Fibroblast of the conjunctiva (primary cell): ENCODE data around the gene BSND.

Source experiments
- DNase-seq: peaks from one replicate; pipeline ENCODE4 v3.0.0-alpha.2; 2010; ENCODE audit warnings: low read depth

The BSND gene

DNA sequence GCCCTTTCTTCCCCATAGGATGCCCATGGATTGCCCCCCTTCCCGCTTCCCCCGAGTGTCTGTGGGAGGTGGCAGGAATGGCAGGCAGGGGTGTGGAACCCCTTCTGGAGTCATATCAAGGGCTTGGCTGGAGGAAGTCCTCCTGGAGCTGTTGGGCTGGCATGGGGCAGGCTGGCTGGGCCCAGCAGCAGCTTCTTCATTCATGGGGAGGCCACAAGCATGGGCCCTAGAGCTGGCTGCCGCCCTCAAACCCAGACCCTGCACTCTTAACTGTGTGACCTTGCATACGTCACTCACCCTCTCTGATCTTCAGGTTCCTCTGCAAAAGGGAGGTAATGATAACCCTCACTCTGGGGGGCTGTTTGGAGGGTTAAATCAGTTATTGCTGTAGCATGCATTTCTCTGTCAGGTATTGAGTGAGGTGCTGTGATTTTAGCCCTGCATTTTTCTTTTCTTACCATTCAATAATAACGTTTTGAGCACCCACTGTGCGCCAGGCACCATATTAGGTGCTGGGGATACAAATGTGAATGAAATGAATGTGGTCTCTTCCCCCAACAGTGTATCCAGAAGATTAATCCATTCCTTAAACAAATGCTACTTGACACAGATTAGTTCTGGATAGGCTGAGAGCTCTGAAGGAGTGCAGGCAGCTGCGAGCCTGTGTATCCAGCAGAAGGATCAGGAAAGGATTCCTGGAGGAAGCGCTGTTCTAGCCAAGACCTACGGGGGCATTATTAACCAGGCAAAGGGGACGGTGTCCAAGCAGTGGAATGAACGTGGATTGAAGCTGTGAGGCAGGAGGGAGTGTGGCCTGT lies 49.9 kb downstream of the BSND start:
- no peak for DNase-seq

DNA sequence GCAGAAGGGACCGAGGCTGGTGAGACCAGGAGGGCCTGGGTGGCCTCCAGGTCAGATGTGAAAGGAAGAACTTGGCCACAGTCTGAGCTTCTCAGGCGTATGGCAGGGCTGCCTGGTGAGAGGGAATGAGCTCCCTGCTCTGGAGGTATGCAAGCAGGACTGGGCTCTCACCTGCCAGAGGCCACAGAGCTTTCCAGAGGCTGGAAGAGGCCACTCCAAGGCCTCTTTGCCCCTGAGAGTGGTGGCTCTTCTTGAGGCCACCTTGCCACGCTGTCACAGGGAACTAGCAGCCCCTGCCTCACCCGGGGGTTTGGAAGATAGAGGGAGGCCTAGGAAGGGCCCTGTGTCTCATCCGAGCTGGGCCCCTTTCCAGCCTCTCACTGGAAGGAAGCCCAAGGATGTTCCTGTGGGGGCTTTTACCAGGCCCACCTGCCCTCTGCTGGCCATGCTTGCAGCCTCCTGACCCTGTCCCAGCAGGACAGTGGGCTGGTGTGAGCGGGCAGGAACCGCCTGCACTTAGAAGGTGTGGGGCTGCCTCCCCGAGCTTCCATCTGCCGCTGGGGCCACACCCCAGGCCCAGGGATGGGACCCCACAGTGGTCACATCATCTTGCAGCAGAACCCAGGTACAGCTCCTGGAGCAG lies 50.7 kb downstream of the BSND start:
- DNase-seq, result no peak

DNA sequence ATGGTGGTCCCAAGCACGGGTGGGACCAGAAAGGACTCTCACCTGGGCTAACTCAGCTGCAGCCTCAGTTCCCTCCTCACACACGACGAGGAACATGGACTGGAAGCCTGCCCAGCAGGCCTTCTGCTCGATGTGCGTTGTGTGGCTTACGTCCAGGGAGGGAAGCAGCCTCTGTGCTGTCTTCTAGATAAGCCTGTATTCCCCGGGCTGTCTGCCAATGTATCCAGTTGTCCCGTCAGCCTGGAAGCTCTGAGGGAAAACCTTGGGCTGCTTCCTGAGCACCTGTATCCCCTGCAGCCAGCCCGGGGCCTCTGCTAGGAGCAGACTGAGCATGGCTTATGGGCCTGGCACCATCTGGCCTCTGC lies 51.2 kb downstream of the BSND start:
- no peak for DNase-seq

DNA sequence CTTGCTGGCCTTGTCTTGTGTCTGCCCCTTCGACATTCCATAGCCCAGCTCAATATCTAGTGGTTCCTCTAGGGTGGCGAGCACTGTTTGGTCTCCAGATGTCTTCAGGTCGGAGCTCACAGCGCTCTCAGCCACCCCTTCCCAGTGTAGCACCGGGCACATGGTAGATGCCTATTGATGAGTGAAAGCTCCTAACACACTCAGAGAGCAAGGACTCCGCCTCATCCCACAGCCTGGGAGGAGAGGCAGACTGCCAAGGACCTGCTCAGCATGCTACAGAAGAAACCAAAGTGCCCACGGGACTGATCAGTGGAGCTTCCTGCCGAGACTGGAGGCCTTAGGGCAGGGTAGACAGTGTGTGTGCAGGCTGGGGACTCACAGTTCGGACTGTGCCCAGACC lies 51.5 kb downstream of the BSND start:
- DNase-seq, result no peak

DNA sequence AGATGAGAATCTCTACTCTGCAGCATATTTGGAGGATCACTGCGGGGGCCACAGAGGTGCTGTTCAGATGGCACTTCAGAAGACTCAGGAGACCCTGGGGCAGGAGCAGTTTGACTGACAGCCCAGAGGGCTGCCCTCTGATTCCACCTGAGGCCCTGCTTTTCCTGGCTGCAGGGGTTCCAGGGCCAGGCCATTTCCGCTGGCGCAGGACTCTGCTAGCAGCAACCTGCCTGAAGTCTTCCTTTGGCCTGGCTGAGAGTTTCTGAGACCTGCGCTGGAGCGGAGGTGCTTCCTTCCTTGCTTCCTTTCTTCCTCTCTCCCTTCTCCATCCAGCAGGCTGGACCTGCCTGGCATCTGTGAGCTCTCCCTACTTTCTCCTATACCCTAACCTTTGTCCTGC lies 52.4 kb downstream of the BSND start:
- DNase-seq, result no peak

DNA sequence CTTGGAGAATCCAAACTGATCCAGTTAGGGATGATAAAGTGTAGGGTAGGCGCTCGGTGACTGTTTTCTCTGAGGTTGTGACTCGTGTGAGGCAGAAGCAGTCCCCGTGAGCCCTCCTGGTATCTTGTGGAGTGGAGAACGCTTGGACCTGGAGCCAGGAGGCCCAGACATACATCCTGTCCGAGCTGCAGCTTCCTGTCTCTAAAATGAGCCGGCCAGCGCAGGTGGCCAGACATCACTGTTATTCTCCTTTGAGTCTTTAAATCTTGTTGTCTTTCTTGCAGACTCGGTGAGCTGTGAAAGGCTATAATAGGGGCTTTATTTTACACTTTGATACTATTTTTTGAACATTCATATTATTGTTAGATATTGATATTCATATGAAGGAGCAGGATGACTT lies 52.9 kb downstream of the BSND start:
- no peak for DNase-seq

DNA sequence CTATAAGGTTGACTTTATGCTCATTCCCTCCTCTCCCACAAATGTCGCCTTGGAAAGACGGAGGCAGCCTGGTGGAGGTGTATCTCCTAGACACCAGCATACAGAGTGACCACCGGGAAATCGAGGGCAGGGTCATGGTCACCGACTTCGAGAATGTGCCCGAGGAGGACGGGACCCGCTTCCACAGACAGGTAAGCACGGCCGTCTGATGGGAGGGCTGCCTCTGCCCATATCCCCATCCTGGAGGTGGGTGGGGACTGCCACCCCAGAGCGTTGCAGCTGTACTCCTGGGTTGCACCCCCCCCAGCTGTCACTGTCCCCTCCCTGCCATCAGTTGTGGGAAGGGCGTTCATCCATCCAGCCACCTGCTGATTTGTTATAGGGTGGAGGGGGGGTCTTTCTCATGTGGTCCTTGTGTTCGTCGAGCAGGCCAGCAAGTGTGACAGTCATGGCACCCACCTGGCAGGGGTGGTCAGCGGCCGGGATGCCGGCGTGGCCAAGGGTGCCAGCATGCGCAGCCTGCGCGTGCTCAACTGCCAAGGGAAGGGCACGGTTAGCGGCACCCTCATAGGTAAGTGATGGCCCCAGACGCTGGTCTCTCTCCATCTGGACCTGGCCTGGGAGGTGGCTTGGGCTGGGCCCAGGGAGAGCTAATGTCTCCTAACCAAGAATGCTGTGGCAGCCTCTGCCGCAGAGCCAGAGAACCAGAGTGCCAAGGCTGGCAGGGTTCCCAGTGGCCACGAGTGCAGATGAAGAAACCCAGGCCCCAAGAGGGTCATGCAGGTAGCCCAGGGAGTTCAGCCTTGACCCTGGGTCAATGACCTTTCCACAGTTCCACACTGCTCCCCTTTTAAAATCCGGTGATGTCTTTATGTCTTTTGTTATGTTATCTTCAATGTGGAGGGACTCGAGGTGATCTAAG lies 53.7 kb downstream of the BSND start:
- DNase-seq, result no peak

DNA sequence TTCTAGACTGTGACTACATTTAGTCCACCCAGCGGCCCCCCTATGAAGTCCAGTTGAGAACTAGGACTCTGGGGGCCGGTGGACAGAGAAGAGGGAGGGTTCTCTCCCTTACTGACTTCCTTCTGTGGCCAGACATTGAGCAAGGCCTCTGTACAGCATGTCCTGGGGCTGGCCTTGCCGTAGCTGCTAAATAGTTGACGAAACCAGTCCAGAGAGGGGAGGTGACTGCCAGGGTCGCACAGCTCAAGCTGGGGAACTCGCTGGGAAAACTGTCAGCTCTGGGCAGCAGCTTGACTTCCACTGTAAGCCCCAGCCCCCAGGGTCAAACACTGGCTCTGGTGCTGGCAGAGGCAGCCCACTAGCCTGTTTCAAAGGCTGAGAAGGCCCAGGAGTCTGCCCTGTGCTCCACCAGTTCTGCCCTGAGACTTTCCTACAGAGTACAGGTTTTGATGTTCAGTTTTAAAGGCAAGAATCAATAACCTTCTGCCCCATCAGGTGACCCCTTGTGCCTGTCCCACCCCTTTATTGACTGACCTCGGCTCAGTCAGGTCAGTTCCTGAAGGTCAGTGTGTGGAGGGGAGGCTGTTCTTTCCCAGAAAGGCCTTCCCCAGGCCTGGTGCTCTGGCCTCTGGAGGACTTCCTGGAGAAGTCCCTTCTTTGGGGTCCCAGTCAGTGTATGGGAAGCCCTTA lies 54.7 kb downstream of the BSND start:
- DNase-seq, result no peak

DNA sequence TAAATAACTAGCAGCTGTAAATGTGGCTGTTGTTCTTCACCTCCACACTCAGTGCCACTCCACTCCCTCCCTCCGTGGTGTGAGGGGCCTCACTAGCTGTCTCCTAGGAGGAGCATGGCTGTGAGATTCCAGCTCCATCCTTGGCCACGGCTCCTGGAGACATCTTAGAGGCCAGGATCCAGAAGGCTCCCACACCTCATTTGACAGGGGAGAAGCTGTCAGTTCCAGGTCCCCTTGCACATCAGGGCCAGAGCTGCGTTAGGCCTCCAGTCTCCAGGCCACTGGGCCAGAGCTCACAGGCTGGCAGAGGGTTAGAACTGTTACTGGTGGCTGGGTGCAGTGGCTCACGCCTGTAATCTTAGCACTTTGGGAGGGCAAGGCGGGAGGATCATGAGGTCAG lies 55.7 kb downstream of the BSND start:
- DNase-seq, result no peak

DNA sequence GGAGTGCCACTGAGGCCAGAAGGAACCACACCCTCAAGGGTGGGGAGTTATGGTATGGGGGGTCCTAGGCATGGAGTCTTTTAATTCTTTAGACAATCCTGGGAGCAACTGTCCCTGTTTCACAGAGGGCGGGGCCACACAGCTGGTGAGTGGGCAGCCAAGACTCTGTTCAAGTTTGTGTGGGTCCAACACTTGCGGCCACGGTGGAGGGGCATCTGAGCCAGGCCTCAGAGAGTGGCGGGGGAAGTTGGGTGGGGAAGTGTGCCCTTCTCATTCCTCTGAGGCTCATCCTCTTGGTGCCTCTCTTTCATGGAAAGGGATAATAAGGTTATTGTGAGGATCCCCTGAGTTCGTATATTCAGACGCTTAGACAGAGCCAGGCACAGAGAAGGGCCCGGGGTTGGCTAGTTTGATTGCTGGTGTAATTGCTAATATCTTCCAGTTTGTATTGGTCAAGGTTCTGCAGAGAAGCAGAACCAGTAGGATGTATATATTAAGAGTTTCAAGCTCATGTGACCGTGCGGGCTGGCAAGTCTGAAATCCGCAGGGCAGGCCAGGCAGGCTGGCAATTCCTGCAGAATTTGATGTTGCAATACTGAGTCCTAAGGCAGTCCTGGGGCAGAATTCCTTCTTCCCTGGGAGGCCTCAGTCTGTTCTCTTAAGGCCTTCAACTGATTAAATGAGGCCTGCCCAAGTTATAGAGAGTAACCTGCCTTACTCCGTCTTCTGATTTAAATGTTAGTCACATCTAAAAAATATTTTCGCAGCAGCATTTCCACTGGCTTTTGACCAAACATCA lies 56.5 kb downstream of the BSND start:
- no peak for DNase-seq

DNA sequence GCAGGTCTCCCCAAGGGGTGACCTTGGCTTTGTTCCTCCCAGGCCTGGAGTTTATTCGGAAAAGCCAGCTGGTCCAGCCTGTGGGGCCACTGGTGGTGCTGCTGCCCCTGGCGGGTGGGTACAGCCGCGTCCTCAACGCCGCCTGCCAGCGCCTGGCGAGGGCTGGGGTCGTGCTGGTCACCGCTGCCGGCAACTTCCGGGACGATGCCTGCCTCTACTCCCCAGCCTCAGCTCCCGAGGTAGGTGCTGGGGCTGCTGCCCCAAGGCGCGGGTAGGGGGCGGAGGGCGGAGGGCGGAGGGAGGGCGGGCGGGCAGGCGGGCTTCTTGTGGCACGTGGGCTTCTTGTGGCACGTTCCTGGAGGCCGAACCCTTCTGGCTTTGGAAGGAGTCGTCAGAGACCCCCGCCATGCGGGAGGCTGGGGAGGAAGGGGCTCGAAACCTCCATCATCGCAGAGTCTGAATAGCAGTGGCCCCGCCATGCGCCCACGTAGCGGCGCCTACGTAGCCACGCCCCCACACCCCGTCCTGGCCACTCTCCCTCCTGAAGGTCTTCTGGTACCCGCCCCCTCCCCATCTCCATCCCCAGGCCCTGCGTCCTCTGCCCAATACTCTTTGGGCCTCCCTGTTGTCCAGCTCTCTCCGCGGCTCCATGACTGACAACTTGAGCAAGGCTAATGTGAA lies 57.4 kb downstream of the BSND start:
- DNase-seq, result no peak

DNA sequence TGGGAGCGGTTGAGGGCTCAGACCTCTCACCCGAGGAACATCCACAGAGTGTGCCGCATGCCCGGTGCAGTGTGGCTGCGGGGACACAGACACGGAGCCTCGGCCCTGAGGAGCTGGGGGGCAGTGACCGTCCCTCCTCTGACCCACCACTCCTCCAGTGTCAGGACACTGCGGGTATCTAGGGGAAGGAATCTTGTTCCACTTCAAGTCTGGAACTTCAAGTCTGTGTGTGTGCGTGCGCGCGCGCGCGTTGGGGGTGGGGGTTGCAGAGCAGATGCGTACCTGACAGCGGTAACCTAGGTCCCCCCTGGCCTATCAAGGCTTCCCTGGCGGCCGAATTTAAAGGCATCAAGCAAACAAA lies 57.9 kb downstream of the BSND start:
- no peak for DNase-seq

DNA sequence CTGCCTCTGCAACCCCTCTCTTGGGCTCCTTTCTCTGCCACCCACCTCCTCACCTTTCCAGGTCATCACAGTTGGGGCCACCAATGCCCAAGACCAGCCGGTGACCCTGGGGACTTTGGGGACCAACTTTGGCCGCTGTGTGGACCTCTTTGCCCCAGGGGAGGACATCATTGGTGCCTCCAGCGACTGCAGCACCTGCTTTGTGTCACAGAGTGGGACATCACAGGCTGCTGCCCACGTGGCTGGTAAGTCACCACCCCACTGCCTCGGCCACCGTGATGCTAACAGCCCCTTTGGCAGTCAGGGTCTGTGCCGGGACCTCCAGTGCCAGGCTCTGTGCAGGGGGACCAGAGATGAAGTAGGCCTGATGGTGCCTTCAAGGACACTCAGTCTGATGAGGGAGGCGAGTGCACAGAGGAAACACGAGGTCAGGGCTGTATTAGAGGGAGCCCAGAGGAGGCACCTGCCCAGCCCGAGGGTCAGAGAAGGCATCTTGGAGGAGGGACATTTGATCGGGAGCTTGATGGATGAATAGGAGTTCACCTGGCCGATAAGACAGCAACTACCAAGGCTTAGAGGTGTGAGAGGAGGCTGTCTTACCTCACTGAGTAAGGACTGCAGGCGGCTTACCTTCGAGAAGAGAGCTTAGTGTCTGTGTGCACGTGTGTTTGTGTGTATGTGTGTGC lies 58.7 kb downstream of the BSND start:
- no peak for DNase-seq

DNA sequence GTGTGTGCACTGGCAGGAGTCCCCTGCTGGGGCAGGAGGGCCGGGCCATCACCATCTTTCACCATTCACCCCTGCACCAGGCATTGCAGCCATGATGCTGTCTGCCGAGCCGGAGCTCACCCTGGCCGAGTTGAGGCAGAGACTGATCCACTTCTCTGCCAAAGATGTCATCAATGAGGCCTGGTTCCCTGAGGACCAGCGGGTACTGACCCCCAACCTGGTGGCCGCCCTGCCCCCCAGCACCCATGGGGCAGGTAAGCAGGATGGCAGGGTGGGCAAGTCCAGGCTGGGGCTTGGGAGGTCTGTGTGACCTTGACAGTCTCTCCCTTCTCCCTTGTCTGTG lies 59.2 kb downstream of the BSND start:
- DNase-seq, result no peak

DNA sequence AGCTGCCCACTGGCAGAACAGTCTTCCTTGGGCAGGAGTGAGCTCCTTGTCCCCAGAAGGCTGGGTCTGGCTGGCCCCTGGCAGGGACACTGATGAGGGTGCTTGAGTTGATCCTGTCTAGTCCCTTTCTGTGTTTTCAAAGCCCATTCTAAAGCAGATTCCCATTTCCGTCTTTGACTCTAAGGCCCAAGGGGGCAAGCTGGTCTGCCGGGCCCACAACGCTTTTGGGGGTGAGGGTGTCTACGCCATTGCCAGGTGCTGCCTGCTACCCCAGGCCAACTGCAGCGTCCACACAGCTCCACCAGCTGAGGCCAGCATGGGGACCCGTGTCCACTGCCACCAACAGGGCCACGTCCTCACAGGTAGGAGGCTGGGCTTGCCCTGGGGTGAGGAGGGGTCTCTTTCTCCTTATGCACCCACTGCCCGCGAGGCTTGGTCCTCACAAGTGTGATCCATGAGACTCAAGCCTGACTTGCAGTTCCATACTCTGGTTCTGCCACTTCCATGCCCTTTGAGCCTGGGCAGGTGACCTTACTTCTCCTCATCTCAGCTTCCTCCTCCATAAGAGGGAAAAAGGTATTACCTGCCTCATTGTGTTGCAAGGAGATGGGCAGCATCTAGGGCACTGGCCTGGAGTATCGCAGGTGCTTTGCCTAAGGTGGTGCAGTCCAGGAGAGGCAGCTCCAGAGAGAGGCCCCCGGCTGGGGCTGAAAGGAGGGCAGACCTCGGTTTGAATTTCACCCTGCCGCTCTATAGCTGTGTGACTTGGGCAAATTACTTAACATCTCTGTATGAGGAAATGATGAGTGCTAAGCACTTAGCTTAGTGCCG lies 60.8 kb downstream of the BSND start:
- DNase-seq, result no peak

DNA sequence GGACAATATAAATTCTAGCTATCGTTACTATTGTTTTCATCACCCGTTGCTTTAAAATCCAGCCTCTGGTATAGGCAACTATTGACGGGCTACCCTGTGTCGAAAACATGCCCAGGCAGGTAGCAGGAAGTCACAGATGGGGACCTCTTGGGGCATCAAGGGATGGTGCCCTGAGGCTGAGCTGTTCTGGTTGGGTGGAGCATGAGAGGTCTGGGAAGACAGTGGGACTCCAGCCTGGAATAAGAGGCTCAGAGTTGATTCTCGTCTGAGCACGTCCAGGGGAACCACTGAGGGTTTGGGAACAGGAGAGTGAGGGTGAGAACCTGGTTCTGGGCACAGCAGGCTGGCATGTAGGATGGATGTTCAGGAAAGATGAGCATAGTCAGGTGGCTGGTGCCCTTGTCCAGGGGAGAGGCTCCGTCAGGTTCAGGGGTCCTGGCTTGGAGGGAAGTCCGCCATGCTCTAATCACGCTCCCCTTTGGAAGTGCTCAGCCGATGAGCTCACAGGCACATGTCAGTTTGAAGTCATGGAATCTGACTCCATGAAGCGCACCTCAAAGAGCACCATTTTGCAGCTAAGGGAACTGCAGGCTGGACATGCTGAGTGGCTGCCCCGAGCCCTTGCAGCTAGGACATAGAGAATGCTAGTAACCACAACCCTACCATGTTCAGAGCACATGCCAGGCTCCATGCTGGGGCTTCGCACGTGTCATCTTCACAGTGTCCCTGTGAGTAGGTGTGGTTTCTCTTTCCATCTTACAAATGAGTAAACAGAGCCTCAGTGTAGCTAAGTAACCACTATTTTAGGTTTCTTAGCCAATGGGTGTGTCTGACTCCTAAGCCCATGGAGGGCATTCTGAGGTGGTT lies 61.6 kb downstream of the BSND start:
- DNase-seq, result no peak

DNA sequence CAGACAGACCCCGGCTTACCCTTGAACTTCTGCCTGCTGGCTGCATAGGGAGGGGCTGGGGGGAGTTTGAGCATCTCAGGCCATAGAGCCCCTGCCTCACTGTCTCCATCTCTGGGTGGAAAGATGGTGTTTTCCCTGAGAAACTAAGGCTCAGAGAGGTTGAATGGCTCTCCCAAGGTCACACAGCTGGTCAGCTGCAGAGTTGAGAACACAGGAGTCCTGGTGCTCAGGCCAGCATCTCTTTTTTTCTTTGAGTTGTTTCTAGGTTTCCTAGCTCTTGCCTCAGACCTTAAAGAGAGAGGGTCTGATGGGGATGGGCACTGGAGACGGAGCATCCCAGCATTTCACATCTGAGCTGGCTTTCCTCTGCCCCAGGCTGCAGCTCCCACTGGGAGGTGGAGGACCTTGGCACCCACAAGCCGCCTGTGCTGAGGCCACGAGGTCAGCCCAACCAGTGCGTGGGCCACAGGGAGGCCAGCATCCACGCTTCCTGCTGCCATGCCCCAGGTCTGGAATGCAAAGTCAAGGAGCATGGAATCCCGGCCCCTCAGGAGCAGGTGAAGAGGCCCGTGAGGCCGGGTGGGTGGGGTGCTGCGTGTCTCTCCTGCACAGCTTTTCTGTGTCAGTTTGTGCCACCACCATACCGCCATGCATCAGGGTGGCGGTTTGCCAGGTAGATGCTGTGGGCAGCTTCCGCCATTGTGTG lies 62.4 kb downstream of the BSND start:
- no peak for DNase-seq
